Endothelial cell (in vitro differentiated cells): Measurements from ENCODE around the gene NRIP2. TPM values are rescaled to one million over a fixed set of nuclear protein-coding genes. Genes with fewer than 3 reads are reported as not detected.

Experiments used
- DNase-seq: peaks from one replicate; pipeline ENCODE4 v3.0.0; 2021; ENCODE audit warnings: low spot score
- H3K27ac Mint-ChIP-seq: one replicate; pipeline ENCODE4 v1.8.0; 2021; ENCODE audit warnings: mixed read lengths, inconsistent platforms; ENCODE audit not compliant: unreplicated experiment
- H3K27me3 Mint-ChIP-seq: one replicate; pipeline ENCODE4 v1.8.0; 2021; ENCODE audit warnings: mild to moderate bottlenecking, moderate library complexity, mixed read lengths, inconsistent platforms; ENCODE audit not compliant: unreplicated experiment
- H3K36me3 Mint-ChIP-seq: one replicate; pipeline ENCODE4 v1.8.0; 2021; ENCODE audit warnings: mild to moderate bottlenecking, low read depth, mixed read lengths, inconsistent platforms; ENCODE audit not compliant: unreplicated experiment
- H3K4me1 Mint-ChIP-seq: one replicate; pipeline ENCODE4 v1.8.0; 2021; ENCODE audit warnings: mild to moderate bottlenecking, mixed read lengths, inconsistent platforms; ENCODE audit not compliant: unreplicated experiment
- H3K4me3 Mint-ChIP-seq: one replicate; pipeline ENCODE4 v1.8.0; 2021; ENCODE audit warnings: mild to moderate bottlenecking, mixed read lengths, inconsistent platforms; ENCODE audit not compliant: unreplicated experiment
- H3K9me3 Mint-ChIP-seq: one replicate; pipeline ENCODE4 v1.8.0; 2021; ENCODE audit warnings: mixed read lengths, inconsistent platforms; ENCODE audit not compliant: unreplicated experiment
- CTCF ChIP-seq: fragments of 200-600 bp; sonication (generic); IDR thresholded peaks from one replicate; pipeline ENCODE4 v1.5.0; 2021; ENCODE audit warnings: antibody characterized with exemption; ENCODE audit not compliant: unreplicated experiment
- total RNA-seq: library from RNA; stranded (reverse); fragmentation: NEBNext Ultra II Directional; extraction: Animal tissue kit (Norgen Biotek cat#: 25700); gene quantifications from one replicate; pipeline ENCODE4 v1.2.1, GENCODE V29; 2021; ENCODE audit not compliant: unreplicated experiment

The NRIP2 gene
- total RNA-seq, 1 donor from 2014 or later = 0.13 TPM

GRCh38 chr12:2806700-2807099, 28.1 kb downstream of the NRIP2 start:
- Mint-ChIP-seq H3K36me3 (peaks cover 24% of the 10 kb centered on the region), H3K27ac (no peak overlapping the region)

GRCh38 chr12:2805143-2805520, 29.7 kb downstream of the NRIP2 start:
- no peak for DNase-seq
- Mint-ChIP-seq H3K27me3 (peaks cover 6% of the 10 kb centered on the region), H3K4me3 (no peak overlapping the region), H3K9me3 (no peaks in the 10 kb centered on the region), H3K36me3 (peaks cover 33% of the 10 kb centered on the region), H3K27ac (no peak overlapping the region), H3K4me1 (no peaks in the 10 kb centered on the region)
- TF ChIP-seq CTCF = no peak

More at GRCh38 chr12:2806700-2807099, 28.1 kb downstream of the NRIP2 start:
- no peak for TF ChIP-seq CTCF
- Mint-ChIP-seq H3K9me3 (no peaks in the 10 kb centered on the region), H3K4me3 (no peak overlapping the region), H3K27me3 (peaks cover 6% of the 10 kb centered on the region), H3K4me1 (no peaks in the 10 kb centered on the region)
- DNase-seq = no peak

- Mint-ChIP-seq H3K4me3 (no peak overlapping the region), H3K27me3 (peaks cover 4% of the 10 kb centered on the region), H3K4me1 (no peaks in the 10 kb centered on the region), H3K36me3 (peaks cover 37% of the 10 kb centered on the region), H3K9me3 (no peaks in the 10 kb centered on the region), H3K27ac (peak overlapping the region; percentile 51)
- TF ChIP-seq CTCF = no peak
- no peak for DNase-seq
Measured at GRCh38 chr12:2804393-2805142, 30.3 kb downstream of the NRIP2 start.

DNA sequence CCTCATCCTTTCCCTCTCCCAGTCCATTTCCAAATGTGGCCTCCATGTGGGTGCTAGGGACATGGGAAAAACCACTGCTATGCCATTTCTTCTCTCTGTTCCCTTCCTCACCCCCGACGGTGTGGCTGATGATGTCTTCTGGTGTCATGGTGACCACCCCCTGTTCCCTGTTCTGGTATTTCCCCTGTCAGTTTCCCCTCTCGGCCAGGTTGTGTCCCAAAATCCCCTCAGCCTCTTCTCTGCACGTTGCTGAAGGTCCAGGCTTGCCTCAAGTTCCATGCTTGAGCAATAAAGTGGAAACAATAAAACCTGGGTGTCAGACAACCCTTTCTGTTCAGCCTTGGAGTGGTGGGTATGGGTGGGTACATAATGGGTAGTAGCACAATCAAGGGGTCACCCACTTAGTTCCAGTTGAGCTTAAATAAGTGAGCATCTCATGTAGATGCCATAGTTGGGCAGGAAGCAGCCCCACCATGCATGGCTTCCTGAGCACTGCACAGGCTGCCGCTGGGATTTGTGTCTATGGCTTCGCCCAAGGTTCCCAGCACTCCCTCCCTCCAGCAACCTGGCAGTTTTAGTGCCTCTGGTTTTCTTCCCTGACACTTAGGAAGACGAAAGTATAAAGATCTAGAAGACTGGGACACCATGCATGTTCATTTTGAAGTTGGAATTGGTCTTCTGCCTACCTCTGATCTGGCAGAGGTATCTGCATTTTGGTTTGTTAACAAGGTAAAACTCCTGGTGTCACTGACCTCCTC, 31.0 kb downstream of the NRIP2 start:
- Mint-ChIP-seq H3K4me3 (no peak overlapping the region), H3K4me1 (no peaks in the 10 kb centered on the region), H3K9me3 (no peaks in the 10 kb centered on the region), H3K36me3 (peaks cover 45% of the 10 kb centered on the region), H3K27me3 (peaks cover 4% of the 10 kb centered on the region), H3K27ac (no peak overlapping the region)
- TF ChIP-seq CTCF = no peak
- DNase-seq = no peak
